Right hindlimb (tissue), 1 donor: ENCODE measurements around the gene PPP2R3A.
A peak's percentile ranks its signal among the peaks of the same experiment; 100 is the strongest.

Source experiments
- DNase-seq: peaks from one replicate; pipeline ENCODE4 v3.0.0-alpha.2; 2018

PPP2R3A gene

DNA sequence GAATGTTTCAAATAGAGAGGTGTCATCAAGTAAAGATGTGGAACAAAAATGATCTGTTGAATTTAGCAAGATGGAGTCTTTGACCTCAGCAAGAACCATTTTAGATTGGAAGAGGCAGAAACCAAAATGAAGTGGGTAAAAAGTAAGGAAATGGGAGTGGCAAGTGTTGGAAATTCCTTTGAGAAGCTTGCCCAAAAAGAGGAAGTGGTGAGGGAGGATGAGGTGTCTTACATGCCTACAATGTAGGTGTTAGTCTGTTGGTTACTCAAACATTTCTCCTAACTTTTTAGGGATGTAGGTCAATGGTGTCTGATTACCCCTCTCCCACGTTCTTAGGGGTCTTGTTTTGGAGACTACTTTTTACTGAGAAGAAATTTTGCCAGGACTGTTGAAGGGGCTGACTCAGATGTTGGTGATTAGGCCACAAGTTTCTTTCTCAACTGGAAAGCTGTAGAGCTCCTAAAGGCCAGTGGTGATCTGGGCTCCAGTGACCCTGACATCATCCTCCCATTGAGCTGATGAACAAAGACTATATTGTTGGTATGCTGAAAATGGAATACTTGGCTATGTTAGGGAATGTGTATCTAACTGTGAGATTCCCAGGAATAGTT is 5.1 kb downstream of the PPP2R3A start:
- DNase-seq: no peak

DNA sequence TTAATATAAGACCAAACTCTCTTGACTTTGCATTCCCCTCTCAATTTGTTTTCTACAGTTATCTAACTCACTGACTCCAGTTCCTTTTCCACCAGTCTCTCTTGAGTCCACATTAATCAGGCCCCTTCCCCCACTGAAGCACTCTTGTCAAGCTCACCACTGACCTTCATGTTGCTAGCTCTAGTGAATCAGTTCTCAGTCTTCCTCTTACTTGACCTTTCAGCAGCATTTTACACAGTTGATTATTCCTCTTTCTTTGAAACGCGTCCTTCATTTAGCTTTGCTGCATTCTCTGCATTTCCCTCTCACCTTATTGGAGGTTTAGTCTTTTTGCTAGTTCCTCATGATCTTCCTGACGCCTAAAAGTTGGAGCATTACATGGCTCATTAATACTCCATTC is 8.3 kb downstream of the PPP2R3A start:
- DNase-seq: no peak

DNA sequence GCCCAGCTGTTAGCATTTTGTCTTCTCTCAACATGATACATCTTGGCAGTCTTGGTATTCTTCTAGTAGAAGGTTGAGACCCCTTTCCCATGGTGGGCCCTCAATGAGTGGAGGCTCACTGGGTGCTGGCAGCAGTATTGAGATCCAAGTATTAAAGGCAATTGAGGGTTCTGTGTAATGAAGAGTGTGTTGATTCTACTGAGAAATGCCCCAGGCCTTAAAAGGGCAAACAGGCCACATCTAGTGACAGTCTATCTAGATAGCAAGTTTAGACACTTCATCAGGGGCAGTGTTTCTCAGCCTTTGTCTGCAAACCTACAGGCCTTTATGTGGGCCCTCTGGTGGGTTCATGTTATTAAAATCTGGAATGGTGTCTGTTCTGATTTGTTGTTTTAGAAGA is 9.5 kb downstream of the PPP2R3A start:
- no peak for DNase-seq

DNA sequence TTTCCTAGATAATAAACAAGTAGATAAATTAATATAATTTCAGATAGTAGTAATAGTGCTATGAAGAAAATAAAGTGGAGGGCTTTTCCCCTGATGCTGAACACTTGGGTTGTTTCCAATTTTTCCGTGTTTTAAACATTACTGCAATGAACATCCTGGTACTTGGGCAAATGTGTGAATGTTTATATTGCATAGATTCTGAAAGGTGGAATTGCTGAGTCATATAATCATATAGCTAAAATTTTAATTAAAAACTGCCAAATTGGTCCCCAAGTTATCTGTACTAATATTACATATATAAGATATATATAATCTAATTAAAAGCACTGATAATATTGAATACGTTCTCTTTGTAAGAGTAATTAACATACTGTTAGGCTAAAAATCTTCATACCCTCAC is 10.0 kb downstream of the PPP2R3A start:
- no peak for DNase-seq

DNA sequence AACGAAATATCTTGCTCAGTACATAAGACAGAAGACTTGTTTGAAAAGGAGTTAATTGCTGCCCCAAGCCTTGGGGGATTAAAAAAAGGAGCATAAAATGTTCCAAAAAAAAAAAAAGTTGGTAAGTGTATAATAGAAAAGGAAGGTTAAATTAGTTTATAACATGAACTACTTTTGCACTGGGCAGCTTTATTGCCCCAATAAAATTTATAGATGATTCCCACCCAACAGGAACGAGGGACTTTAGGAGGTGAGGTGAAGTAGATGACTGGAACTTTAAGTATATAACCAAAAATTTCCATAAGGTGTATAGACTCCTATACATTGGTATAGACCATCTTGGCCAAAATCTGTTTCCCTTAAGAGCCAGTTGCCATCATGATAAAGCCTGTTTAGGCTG is 14.8 kb downstream of the PPP2R3A start:
- DNase-seq: no peak

DNA sequence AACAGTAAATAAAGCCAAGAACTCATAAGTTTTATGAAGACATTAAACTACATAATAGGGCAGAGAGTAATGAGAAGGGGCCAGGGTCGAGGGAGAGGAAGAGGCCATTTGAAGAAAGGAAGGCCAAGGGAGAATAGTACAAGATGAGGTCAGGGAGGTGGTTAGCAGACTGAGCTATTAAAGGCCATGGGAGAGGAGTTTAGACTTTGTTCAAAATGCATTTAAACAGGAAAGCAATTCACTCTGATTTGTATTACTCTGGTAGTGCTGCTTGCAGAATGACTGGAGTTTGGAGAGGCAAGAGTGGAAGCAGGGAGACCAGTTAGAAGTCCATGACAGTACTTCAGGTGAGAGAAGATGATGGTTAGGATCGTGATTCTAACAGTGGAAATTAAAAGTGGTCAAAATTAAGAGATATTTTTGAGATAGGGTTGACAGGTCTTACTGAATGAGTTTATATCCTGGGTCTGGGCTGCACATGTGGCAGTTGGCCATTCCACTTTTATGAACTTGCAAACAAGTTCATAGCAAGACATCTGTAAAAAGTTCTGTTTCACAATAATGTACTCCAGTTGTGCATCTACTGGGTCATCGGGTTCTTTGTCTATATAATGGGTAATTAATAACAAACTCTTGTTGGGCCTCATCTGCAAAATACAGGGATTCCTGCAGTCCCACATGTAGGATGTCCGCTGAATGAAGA is 16.3 kb downstream of the PPP2R3A start:
- DNase-seq: no peak

DNA sequence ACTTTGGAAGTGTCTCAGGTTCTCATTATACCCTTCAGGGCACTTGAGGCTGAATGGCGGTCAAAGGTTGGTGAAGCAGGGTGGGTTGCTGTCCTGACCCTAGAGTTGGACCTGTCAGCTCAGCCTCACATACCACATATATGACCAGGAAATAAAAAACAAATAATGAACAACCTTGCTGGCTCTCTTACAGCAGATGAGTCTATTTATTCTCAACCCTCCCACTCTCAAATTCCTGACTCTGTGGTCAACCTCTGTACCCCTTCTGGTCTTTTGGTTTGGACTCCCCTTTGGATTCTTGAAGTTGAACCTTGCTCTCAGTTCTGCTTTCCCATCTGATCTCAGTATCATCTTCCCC is 16.9 kb downstream of the PPP2R3A start:
- no peak for DNase-seq

DNA sequence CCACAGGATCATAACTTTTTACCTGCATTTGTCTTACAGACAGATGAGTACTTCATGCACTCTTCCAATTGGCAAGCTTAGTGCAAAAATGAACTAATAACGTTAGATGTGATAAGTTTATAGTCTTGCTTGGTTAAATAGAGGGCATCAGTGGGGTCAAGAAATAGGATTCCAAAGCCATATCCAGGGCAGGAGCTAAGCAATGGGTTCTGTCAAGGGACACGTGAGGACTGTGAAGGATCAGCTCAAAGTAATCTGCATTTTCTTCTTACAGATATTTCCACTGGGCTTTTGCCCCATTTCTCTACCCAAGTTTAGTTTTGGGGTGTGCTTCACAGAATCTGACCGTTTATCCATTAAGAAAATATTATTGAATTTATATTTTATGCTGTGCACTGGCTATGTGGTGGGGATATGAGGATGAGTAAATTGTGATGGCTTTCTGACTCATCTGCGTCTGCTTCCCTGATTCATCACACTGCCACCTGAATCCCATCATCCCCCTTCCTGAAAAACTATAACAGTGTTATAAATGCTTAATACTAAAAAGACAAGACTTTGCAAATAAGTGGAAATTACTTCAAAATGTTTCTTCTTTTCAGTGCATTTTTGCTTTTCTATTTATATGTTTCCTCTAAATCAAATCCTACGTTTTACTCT is 17.5 kb downstream of the PPP2R3A start:
- DNase-seq: no peak

DNA sequence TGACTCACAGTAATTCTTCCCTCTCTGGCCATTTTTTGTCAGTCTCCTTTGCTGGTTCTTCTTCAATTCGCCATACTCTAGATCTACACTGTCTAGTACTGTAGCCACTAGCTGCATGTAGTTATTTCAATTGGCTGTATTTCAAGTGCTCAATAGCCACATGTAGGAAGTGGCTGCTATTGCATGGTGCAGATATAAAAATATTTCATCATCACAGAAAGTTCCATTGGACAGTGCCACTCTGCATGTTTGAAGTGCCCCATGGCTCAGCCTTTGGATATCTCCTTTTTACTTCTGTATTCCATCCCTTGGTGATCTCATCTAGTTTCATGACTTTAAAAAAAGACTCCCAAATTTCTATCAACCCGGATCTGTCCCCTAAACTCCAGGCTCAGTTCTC is 22.1 kb downstream of the PPP2R3A start:
- DNase-seq: no peak

DNA sequence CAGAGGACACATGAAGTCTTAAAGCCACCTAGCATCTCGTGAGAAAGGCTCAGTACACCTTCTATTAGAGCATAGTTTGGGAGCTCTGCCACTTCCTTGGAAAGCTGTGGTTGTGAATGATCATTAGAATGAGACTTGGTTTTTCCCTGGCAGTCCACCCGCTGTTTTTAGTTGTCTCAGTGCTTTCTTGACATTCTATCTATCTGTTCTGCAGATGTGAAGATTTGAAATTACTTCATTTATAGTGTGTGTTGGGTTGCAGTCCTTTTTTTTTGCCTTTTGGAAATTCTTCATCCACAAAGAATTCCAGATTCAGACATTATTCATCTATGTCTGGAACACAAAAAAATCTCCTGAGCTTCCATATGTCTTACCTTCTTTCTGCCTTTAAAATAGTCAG is 23.7 kb downstream of the PPP2R3A start:
- DNase-seq: peak; percentile 51

DNA sequence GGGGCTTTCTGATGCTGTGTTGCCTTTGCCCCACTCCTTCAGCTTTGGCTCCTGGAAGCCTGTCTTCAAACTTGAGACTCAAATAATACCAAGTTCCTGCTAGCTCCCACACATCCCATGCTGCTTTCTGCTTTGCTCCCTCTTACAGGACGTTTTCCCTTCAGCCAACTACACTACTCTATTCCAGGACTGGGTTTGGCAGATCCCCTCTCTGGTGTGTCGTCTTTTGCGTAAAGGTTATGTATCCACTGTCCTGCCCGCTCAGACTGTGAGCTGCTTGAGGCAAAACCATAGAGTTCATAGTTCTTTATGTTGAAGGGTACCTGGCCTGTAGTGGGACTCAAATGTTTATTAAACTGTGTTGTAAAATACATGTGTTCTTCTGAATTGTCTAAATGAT is 25.4 kb downstream of the PPP2R3A start:
- DNase-seq: no peak

DNA sequence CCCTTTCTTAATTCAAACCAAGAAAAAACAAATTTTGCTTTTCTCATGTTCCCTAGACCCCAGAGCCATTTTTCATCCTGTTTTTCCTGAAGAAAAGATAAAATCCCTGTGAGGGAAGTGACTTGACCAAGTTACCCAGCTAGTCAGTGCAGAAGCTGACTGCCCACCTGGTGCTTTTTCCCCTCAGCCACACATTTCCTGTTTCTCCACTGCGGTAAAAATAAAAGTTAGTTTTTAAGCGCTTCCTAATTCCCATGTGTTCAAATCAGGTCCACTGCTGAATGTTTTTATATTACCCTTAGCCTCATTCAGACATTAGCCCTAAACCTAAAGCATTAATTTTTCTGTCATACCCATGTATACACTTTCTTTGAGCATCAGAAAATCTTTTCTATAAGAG is 26.1 kb downstream of the PPP2R3A start:
- no peak for DNase-seq

DNA sequence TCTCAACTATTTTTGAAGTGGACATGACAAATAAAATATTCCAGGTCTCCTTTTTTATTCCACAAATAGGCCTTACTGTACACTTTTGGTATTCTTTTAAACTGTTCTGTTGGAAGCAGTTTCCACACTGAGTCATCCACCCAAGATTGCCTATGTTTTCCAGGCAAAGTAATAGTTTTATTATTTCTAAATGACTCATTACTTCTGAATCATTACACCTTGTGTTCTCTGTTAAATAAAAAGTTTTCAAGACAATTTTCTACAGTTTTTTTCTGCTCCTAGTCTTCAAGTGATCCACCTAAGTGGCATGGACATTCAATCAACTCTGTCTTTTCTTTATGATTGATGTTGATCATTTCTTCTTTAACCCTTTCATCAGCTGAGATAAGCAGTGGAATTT is 26.5 kb downstream of the PPP2R3A start:
- no peak for DNase-seq

DNA sequence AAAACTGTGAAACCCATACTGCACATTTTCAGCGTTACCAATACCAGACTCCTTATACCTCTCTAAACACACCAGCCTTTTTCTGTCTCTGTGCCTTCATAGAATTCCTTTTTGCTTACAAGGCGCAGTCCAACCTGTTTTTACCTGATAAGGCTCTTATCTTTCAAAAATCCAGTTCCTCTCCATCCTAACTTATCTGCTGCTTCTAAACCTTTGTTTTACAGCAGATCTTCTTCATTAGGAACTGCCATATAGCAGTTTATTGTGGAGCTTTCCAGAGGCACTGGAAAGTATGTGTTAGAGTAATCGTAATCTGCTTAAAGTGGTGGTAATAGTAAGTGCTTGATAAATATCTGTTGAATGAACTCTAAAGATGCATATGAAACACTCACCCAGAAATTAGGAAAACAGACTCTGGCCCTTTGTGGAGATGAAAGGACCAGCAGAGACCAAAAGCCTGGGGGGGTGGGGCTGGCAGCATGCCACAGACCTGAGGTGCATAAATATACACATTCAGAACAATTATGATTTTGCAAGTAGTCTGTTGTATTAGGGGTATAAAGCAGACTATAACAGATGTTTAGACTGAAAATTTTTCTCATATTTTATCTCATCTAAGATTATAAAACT is 29.3 kb downstream of the PPP2R3A start:
- DNase-seq: no peak

DNA sequence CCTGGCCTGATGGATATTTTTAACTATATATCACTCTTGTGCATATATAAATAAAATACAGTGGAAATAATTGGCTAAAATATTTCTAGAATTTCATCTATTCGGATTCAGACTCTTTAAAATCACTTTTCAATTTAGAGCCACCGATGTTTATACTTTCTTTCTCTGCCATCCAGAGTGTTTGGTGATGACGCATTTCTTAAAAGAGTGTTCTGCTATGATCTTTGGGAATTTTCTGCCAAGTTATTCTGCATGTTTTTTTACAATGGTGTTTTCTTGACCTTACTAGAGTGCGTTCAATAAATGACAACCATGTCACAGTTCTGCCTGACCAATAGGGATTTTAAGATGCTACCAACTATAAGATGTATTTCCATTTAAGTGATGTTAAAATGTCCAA is 30.2 kb downstream of the PPP2R3A start:
- DNase-seq: no peak

DNA sequence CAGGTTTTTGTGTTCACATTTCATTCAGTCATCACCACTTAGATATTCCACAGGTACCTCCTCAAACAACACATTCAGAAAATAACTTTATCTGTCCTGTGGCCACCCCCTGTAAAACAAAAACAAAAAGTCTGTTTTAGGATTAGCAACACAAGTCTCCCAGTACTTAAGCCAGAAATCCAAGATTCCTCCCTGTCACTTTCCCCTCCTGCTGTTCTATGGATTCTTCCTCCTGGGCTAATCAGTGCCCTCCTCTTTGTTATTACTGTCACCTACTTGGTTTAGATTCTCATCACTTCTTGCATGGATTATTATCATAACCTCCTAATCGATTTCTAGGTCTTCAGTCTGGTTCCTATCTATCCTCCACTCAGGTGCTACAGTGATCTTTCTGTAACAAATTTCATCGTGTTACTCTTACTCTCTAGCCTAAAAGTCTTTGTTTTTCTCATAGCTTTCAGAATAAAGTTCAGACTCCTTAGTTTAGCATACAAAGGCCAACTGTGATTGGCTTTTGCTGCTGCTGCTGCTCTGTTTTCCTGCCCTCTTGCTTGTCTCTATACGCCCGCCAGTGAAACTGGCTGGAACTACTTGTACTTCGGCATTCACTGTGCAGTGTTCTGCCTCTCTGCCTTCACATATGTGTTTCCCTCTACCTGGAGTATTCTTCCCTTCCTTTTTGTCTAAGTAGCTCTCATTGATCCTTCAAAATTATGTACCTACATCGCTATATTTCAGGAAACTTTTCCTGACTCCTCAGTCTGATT is 32.2 kb downstream of the PPP2R3A start:
- no peak for DNase-seq

DNA sequence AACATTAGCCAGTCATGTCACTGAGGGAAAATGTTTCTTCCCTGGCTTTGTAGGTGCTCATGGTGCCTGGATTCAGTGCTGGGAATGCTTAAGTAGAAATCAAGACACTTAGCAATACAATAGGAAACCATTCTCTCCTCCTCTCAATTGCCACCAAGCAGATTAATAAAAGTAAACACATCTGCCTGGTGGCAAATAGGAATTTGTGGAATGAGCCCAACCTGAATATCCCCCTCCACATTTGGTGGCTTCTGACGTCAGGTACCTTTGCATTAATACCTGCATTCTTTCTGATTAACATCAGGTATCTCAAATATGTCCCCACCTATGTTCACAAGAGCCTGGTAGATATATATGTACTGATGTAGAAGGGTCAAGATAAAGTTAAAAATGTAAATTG is 42.7 kb downstream of the PPP2R3A start:
- no peak for DNase-seq

DNA sequence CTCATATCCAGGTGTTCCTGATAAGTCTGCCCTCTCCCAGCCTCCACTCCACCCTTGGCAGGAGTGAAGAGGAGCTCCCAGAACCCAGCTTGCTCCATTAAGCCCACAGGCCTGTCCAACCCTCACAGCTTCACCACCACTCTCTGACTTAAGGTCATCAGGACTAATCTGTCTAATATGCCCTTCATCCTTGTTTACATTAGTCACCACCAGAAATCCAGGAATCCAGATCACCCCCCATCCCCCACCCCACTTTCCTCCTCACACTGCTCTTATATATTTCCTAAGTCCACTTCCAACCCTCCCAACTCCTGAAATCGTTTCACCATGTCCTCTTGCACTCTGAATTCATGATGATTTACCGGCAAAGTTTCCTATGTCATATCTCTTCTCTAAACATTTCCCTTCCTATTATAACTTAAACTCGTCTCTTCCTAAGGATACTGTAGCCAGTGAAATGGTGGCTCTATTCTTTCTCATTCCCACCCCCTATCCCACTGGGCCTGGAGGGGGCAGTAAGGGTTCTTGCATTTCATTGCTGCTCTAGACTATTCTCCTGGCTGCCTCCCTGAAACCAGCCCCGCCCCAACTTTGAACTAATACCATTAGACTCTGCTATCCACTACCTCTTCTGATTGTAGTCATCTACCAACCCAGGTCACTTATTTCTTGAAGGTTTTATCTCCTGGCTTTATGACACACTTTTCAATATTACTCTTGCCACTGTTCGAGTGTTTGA is 43.4 kb downstream of the PPP2R3A start:
- no peak for DNase-seq

DNA sequence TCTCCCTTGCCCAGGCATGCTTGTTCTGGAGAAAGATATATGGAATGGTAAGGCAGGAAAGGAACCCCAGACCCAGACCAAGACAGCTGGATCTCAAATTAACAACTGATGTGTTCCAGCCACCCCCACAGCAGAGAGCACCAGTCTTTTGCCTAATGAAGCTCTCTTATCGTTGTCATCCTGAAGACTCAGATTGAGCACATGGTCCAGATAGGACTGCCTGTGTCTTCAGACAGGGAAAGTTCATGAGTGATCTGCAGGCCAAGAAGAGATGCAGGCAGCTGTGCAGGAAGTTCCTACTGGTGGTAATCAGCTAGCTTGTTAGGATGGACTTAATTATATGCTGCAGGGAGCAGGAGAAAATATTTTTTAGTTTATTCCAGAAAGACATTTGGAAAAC is 53.3 kb downstream of the PPP2R3A start:
- no peak for DNase-seq

DNA sequence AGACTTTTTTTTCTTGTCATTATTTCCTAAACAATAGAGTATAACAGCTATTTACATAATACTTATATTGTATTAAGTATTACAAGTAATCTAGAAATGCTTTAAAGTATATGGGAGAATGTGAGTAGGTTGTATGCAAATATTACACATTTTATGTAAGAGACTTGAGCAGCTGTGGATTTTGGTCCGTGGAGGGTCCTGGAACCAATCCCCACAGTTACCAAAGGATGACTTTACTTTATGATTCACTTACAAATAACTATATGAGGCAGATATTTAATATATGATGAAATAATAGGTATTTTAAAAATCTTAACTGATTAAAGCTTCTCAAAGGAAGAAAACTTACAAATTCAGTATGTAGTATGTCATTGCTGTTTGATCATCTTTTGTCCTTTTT is 56.3 kb downstream of the PPP2R3A start:
- no peak for DNase-seq

DNA sequence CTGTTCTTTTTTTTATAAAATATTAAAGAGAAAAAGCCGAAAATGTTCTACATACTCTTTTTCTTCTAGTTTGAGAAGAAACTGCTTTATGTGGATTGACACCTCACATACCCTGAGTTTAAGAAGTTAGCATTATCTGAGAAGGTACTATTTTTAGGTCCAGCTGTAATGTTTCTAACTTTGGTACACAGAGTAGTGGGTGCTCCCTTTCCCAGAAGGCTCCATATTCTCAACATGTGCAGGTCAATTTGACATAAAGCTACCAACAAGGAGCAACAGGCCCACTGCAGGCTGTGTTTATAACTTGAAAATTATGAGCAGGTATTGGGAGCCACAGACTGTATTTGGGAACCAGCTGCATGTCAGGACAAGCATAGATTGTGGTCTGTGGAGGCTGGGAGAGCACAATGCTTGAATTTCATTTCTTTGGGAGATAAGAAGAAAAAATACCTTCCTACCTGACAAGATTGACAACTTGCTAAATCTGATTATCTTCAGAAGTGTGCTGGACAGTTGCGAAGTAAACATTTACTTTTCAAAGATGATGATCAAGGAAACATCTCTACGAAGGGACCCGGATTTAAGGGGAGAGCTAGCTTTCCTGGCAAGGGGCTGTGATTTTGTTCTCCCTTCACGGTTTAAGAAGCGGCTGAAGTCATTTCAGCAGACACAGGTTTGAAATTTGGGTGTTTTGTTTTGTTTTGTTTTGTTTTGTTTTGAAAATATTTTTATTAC is 57.2 kb downstream of the PPP2R3A start:
- DNase-seq: no peak
